ENCODE measurements around the gene DISP1.
"Not testable (repeated sequence)": the region's sequence is repeated elsewhere in the genome, so short reads cannot be mapped to it uniquely, and the experiment has no call there.

Gene DISP1

DNA sequence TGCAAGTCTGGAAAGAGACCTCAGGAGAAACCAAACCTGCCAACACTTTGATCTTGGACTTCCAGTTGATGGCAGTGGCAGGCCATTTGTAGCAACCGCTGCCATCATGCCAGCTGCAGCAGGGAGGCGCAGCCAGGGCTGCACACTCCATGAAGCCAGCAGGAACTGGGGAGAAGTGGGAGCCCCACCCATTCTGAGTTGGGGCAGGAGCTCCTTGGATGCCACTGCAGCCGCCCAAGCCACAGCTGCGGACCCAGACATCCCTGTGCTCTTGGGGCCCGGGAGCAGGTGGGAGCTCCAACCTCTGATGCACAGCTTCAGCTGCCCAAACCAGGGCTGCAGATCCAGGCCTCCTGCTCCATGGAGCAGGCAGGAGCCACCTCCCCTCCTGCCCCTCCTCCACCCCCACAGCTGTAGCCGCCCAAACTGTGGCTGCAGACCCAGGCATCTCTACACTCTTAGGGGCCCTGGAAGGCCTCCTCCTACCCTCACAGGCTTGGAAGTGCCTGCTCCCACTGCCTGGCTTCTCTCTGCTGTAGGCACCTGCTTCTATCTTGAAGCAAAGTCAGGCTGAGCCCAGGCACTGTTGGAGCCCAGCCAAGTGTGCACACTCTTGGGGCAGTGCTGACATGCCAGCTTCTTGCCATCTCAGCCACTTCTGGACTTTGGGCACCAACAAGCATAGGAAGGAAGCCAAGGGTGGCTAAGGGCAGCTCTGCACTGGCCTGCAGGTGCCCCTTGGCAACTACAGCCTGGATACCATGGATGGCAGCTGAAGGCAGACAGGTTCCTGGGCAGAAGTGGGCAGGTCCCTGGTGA lies 20.0 kb upstream of the DISP1 start:
- no peak for DNase-seq

GRCh38 chr1:222798116-222798515 lies 16.7 kb upstream of the DISP1 start:
- no peak for DNase-seq

GRCh38 chr1:222798975-222799374 lies 15.9 kb upstream of the DISP1 start:
- DNase-seq: no peak

GRCh38 chr1:222801067-222801466 lies 13.8 kb upstream of the DISP1 start:
- no peak for DNase-seq

DNA sequence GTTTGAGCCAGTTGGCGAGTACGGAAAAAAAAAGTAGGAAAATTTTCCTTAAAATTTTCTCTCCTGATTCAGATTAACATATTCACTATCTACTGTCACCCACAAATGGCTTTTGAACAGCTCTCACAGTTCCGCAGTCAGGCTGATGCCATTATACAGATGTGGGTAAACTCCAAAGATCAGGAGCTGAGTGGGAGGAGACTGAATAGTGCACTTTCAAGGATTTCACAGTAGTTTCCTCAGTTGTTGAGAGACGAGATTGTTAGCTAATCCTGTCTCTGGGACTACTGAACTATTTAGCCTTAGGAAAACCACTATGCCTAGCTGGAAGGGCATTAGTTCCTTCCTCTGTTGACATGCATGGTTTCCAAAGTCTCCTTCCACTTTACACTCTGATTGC lies 3.2 kb upstream of the DISP1 start:
- DNase-seq: no peak

- no peak for DNase-seq
These were observed 838 bp upstream of the DISP1 start for GRCh38 chr1:222813866-222814535.

DNA sequence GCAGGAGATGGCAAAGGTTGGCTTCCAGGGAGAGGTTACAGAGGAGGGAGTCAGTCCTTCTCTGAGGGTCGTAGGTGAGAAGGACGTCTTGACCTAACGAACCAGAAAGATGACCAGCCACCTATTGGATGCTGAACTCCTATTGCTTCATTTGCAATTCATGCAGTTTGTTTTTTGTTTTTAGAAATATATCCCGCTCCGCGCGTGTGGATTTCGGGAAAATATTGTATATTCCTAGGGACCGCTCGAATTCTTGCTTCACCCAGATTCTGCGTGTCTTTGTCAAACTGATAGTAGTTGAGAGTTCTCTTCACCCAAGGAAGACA lies 564 bp downstream of the DISP1 start:
- DNase-seq: no peak

DNA sequence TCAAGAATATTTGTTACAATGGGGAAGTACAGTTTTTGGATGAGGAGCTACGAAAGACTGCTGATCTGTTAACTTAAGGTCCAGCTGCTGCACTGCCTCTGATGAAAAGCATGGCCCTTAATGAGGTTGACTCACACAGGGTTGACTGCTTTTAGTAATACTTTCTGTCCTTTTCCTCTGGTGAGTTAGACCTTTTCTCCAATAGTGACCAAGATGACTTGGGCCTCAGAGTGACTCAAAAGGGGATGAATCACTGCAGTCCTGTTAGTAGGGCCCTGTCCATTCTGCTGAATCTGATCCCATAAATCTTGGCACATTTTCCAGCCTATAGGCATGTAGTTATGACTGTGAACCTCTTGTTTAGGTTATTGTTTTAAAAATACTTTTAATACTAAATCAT lies 2.7 kb downstream of the DISP1 start:
- no peak for DNase-seq

DNA sequence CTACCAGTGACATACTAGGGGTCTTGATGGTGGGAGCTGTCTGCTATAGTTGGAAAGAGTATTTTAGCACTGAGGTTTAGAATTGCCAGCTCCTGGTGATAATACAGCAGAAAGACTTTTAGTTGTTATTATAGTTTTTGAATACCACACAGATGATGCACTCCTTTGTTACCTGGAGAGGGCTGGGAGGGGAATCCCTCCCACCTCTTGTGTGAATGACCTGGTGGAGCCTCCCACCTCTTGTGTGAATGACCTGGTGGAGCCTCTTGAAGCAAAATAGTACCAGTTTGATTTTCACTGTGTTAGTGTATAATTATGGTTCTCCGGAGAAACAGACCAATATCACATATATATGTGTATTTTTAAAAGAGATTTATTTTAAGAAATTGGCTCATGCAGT lies 3.3 kb downstream of the DISP1 start:
- DNase-seq: no peak

- DNase-seq: no peak
These were observed 5.4 kb downstream of the DISP1 start for GRCh38 chr1:222820171-222820712.

DNA sequence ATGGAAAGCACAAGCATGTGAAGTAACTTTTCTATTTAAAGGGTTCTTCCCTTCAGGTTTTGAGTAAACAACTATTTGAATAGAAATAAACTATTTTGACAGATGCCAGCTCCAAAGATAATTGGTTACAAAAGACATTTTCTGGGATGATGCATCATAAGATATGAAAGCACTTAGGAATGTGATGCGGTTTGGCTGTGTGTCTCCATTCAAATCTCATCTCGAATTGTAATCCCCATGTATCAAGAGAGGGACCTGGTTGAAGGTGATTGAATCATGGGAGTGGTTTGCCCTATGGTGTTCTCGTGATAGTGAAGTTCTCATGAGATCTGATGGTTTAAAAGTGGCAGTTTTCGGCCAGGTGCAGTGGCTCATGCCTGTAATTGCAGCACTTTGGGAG lies 6.4 kb downstream of the DISP1 start:
- no peak for DNase-seq

DNA sequence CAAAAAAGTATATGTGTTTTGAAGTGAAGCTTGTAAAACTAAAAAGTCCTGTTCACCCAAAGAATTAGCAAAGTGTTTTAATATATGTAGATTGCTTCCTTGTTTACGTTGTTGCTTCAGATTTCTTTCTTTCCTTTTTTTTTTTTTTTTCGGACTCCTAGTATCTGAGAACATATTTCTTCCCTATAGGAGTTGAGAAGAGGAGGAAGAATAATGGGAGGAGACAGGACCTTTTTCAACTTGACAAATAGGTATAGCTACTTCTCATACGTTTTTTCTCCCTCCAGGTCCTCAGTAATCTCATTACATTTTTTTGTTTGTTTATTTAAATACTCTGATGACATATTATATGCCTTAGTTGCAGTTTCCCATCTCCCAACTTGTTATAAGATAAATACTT lies 8.9 kb downstream of the DISP1 start:
- DNase-seq: no peak

DNA sequence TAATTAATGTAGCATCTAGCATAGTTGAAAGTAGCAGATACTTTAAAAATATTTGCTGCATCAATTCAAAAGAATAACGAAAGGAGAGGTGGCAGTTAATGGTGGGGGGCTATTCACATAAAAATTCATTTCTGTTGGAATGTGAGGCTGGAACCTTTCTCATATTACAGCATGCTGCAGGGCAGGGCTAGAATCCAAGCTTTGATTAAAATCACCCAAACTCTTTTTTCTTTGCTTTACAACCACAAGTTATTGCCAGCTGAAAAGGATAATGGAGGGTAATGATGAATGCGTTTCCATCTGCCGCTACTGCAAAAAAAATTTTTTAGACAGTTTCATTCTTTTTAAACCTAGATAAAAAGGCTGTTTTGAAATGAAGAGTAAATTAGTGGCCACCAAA lies 9.8 kb downstream of the DISP1 start:
- DNase-seq: no peak

DNA sequence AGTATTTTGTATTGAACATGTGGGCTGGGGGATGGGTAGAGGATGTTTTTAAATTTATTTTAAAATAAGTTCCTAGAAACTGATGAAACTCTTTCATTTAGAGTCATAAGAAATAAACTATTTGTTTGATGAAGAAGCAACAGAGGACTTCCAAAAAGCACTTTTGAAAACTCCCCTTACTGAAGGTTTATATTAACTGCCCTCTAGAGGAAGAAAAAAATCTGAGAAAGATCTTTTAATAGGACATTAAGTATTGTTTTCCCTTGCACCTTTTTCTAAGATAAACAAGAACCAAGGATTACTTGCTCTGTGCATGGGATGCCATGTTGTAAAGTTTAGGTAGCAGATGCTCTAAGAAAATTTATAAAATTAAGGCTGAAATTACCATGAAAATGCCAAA lies 14.1 kb downstream of the DISP1 start:
- no peak for DNase-seq

DNA sequence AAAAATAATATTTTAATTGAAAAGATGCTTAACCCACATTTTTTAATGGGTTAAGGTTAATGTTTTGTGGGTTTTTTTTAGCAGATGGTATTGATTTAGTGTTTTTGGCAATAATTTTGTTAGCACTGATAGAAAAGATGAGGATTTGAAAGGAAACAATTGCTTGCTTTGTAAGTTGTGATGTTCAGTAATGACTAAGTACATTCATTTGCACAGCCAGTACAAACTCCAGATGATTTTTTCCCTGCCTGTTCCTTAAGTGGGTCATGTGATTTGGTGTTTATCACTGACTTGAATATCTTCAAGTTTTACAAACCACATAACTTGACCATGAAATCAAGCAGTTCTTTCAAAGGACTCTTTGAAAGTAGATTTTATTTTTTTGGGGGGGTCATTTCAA lies 15.0 kb downstream of the DISP1 start:
- DNase-seq: no peak

DNA sequence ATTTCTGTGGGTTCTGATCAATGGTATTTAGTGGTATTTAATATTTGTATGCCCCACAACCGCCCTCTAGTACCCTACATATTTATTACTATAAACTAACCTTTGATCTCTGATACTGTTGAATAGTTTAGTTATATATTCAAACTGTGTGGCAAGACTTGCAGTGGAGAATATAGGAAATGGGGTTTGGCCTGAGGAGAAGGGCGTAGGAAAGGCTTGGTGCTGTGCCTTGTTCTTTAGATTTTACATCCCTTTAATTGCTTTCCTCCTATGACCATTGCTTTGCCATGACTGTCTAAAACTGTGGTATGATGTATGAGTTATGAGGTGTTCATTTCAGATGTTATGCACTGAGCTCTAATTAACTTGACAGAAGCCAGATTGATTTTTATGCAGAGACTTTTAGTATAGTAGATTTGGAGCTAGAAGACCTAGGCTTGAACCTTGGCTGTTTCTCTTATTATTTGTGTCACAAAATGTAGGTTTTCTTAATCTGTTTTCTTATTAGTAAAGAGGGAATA lies 18.6 kb downstream of the DISP1 start:
- no peak for DNase-seq

DNA sequence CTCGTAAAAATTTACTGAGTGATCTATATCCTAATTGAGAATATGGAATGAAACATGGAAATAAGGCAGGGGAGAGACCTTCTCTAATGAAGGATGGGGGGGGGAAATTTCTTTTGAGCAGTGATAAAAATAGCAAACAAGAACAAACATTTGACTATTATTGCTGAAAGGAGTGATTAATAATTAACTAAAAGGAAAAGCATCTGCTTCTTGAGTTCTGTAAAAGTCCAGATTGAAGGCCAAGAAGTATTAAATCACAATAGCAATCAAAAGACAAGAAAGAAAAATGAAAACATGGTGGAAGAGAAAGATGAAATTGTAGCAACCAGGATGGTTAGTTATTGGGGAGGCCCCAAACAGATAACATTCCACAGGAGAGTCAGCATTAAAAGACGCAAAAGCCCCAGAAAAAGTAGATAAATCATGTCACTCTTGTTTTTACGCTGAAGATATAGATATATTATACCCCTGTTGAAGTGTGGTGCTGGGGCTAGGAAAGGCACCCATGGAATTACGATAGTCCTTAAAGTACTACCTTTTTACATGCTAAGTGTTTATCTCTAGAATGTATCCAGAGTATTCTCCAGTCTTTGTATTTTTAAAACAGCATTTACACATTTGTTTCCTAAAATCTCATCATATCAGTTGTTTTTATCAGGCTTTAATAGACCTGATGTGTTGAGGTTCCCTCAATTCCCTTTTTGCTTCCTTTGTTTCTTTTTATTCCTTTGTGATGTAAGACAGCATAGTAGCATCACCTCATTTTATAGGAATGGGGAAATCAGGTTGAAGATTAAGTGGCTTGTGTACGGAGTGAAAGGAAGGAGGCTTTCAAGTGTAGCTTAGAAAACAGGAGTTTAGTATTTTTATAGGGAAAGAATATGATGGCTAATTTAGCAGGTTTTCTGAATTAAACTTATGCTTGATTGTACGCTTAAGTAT lies 28.9 kb downstream of the DISP1 start:
- no peak for DNase-seq

DNA sequence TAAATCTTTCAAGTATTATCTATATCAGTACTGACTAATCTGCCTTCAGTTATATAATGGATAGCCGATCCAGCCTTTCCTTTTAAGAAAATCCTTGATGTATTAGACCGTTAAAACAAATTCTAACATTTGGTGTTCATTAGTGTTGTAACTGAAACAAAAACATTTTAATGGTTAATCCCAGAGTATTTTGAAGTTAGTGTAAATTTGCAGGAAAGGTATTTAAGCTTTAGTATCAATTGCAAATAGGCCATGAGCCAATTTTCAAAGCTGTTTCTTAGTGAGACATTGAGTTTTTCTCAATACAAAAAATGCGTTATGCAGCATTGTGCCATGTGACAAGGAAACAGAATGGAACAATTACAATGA lies 29.6 kb downstream of the DISP1 start:
- DNase-seq: no peak

- no peak for DNase-seq
These were observed 30.9 kb downstream of the DISP1 start for GRCh38 chr1:222845763-222846162.

- DNase-seq: not testable (repeated sequence)
These were observed 35.7 kb downstream of the DISP1 start for GRCh38 chr1:222850550-222850949.

DNA sequence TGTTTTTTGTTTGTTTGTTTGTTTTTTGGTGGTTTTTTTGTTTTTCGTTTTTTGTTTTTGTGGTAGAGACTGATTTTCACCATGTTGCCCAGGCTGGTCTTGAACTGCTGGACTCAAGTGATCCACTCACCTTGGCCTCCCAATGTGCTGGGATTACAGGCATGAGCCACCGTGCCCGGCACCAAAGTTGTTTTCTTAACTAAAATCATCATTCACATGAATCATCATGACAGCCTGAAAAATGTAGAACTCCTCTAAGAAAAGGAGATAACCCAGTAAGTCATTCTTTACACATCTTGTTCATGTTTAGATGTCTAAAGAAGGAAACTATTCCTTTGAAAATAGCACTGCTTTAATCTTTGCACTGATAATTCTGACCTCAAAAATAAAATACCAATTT lies 37.5 kb downstream of the DISP1 start:
- DNase-seq: no peak

DNA sequence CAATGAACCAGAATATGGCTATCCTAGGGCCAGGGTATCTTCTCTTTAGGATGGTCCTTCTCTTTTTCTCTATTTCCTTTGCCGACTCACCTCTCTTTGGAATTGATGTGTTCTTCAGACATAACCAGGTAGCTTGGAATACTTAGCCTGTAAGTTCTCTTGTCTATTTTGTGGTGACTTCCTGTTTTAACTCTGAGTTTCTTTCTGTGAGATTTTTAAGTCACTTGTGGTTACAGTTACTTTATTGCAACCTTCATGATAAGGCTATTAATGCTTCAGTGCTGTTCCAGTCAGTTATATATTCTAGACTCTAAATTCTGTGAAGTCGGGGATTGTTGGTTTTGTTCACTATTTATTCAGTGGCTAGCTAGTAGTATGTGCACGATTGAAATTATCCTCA lies 46.2 kb downstream of the DISP1 start:
- DNase-seq: no peak

Data from stimulated activated CD4-positive, alpha-beta T cell treated with anti-CD3 and anti-CD28 coated beads, Interleukin-2, amount 100 ng/mL, for 24 hours (primary cell).